Measurements from ENCODE around the gene MTCH1.

DNA sequence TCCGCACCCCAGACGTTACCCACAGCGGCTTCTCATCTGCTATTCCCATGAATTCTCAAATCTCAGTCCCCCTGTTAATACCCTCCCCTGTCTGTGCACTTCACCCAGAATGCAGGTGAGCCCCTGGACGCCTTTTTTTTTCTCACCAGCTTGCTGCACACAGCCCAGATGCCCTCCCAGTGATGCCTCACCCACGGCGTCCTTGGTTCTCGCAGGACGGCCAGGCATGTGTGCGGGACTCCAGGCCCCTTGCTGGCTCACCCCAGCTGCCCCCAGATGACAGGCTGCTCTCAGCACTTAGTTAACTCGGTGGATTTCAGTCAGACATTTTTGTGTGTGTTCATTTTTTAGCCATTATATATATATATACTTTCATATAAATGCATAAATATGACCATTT, 56.8 kb downstream of the MTCH1 start:
- TF ChIP-seq CTCF (IDR thresholded peaks at IDR 0.05) (no peak), POLR2A (IDR thresholded peaks at IDR 0.05) (no peak)
